HUES48 (cell line): ENCODE measurements around the gene AQP1.

Source experiments
- H3K27ac ChIP-seq: one replicate; pipeline ENCODE4 v1.7.0; 2013; ENCODE audit warnings: low read depth, low read length, inconsistent platforms
- H3K27me3 ChIP-seq: 2 replicates; pipeline ENCODE4 v1.6.1; 2013; ENCODE audit warnings: mild to moderate bottlenecking, low read length; ENCODE audit not compliant: control insufficient read depth, insufficient read depth
- H3K36me3 ChIP-seq: 2 replicates; pipeline ENCODE4 v1.6.1; 2013; ENCODE audit warnings: low read length; ENCODE audit not compliant: control insufficient read depth, insufficient read depth
- H3K4me1 ChIP-seq: 2 replicates; pipeline ENCODE4 v1.6.1; 2013; ENCODE audit warnings: mild to moderate bottlenecking, low read length; ENCODE audit not compliant: control insufficient read depth, insufficient read depth
- H3K4me3 ChIP-seq: 2 replicates; pipeline ENCODE4 v1.5.1; 2013; ENCODE audit warnings: mild to moderate bottlenecking, low read depth, low read length
- H3K9ac ChIP-seq: 2 replicates; pipeline ENCODE4 v1.6.1; 2013; ENCODE audit warnings: mild to moderate bottlenecking, low read depth, low read length, moderate library complexity
- H3K9me3 ChIP-seq: 2 replicates; pipeline ENCODE4 v1.6.1; 2013; ENCODE audit warnings: low read length; ENCODE audit not compliant: control insufficient read depth, insufficient read depth

Gene AQP1

DNA sequence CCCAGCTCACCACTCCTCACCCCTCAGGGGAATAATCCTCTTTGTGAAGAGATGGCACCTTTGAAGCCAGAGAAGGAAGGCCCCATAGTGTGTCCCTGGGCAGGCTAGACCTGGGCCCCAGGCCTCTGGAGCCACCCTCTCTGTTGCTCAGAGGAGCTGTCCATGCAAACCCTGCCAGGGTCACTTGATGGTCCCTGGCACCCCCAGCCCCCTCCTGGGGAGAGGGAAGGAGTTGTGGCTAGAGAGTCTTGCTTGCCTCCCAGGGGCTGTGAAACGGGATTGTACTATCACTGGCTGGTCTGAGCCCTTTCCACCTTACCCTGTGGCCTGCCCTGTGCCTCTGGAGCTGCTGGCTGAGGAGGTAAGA is 57.9 kb downstream of the AQP1 start:
- Histone ChIP-seq H3K9me3 (no peaks in the 10 kb centered on the region), H3K4me1 (no peaks in the 10 kb centered on the region), H3K4me3 (no peak overlapping the region), H3K27ac (no peak overlapping the region), H3K9ac (no peak overlapping the region), H3K36me3 (no peaks in the 10 kb centered on the region), H3K27me3 (no peaks in the 10 kb centered on the region)

DNA sequence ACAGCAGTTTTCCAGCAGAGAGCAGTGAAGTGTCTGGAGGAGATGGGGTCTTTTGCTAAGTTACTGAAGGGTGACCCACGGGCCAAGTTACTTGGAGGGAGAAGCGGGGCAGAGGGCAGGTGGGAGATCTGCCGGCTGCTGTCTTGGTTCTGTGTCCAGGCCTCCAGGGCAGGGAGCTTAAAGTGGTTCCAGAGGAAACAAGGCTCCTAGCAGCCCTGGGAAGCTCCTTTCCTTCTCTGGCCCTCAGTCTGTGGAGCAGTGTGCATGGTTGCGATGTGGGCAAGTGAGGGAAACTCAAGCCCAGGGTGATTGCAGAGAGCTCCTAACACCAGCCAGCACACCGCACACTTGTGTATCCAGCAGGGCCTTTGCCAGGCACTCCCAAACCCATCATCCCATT is 58.4 kb downstream of the AQP1 start:
- no peaks in the 10 kb centered on the region for H3K36me3 ChIP-seq
- H3K27me3 ChIP-seq, result no peaks in the 10 kb centered on the region
- H3K9ac ChIP-seq, result no peak overlapping the region
- no peaks in the 10 kb centered on the region for H3K9me3 ChIP-seq
- H3K4me1 ChIP-seq, result 0 out of 2 replicates have a peak, but pooled peaks cover 2% of the 10 kb centered on the region
- no peak overlapping the region for H3K4me3 ChIP-seq
- H3K27ac ChIP-seq, result no peak overlapping the region

DNA sequence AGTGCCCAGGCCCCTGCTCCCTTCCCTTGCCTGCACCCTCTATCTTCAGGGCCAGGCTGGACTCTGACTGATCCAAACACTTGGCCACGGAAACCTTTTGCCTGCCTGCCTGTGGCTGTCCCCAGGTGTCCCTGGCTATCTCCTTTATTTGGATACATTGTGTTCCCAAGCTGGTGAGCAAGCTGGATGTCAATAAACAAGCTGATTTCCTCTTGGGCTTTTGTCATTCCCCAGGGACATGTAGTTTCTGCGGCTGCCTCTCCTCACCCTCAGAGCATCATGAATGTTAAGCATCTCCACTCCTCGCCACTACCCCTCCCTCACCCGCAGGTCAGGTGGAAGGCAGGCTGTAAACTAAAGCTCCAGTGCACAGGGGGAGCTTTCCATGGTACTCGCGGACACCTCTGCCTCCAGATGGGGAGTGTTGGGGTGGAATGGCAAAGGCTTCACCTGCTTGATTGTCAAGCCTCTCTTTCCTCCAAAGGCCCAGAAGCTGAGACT is 59.0 kb downstream of the AQP1 start:
- Histone ChIP-seq H3K27ac (no peak overlapping the region), H3K27me3 (no peaks in the 10 kb centered on the region), H3K9me3 (no peaks in the 10 kb centered on the region), H3K4me3 (no peak overlapping the region), H3K9ac (no peak overlapping the region), H3K4me1 (0 out of 2 replicates have a peak, but pooled peaks cover 3% of the 10 kb centered on the region), H3K36me3 (no peaks in the 10 kb centered on the region)

DNA sequence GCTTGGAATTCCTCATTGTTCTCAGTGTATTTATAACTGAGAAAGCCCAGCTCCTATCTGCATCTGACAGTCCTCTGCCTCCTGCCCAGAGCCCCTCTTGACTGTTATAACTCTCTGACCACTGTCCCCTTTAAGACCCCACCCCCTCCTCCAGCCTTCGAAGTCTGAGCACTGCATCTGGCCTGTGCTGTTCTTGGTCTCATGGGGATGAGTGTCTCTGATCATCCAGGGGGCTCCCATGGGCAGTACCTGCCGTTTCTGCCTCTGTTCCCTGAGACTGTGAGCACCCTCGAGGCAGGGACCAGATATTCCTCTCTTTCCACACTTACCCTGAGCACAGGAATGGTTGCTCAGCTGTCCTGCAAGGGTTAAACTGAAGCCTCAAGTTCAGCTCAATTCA is 59.8 kb downstream of the AQP1 start:
- Histone ChIP-seq H3K9me3 (no peaks in the 10 kb centered on the region), H3K36me3 (no peaks in the 10 kb centered on the region)

DNA sequence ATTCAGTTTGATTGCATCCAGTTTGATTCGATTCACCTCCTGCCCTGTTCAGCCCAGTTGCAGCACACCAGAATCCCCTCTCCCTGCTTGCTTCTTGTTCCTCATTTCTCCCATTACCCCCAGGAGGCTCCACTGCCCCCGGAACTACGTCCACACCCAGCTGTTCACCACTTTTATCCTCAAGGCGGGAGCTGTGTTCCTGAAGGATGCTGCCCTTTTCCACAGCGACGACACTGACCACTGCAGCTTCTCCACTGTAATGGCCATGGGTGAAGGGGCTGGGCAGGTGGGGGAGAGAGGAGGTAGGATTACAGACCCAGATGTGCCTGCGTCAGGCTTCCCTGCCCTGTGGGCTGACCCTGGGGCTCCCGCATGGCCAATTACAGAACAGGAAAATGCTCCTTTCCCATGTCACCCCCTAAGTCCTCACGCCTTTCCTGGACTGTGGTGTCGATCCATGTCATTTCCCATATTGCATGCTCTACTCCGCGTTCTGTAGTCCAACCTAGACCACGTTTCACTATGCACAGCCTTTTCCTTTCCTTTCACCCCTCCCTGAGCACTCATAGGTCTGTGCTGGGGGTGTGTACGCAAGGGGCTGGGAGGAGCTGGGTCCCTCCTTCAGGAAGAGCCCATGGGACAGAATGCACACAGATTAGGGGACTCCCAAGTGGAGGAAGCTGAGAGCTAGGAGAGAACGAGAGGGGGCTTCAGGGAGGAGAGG is 60.3 kb downstream of the AQP1 start:
- no peak overlapping the region for H3K27ac ChIP-seq
- 0 out of 2 replicates have a peak, but pooled peaks cover 3% of the 10 kb centered on the region for H3K4me1 ChIP-seq
- no peak overlapping the region for H3K9ac ChIP-seq
- no peaks in the 10 kb centered on the region for H3K9me3 ChIP-seq
- H3K27me3 ChIP-seq, result no peaks in the 10 kb centered on the region
- H3K4me3 ChIP-seq, result no peak overlapping the region
- no peaks in the 10 kb centered on the region for H3K36me3 ChIP-seq

More for the DNA sequence above, 59.8 kb downstream of the AQP1 start:
- Histone ChIP-seq H3K27me3 (no peaks in the 10 kb centered on the region), H3K4me3 (no peak overlapping the region), H3K4me1 (0 out of 2 replicates have a peak, but pooled peaks cover 3% of the 10 kb centered on the region), H3K9ac (no peak overlapping the region), H3K27ac (no peak overlapping the region)

DNA sequence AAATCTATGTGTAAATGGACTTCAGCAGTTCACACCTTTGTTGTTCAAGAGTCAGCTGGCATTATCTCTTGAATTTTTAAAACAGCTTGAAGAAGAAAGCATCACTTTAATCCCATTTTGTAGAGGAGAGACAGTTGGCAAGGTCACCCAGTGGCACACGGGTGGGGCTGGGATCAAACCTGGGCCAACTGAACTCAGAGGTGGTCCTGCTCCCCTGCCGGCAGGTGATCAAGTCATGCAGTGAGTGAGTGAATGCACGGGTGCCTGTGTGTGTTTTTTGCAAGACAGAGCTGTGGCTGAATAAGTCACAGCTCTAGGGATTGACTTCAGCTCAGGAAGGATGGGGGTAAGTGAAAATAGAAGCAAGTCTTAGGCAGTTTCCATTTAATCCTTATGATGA is 61.6 kb downstream of the AQP1 start:
- 0 out of 2 replicates have a peak, but pooled peaks cover 3% of the 10 kb centered on the region for H3K4me1 ChIP-seq
- no peak overlapping the region for H3K9ac ChIP-seq
- no peak overlapping the region for H3K27ac ChIP-seq
- no peaks in the 10 kb centered on the region for H3K9me3 ChIP-seq
- no peaks in the 10 kb centered on the region for H3K36me3 ChIP-seq
- H3K4me3 ChIP-seq, result no peak overlapping the region
- no peaks in the 10 kb centered on the region; the same call in 1 of the 2 replicates for H3K27me3 ChIP-seq

DNA sequence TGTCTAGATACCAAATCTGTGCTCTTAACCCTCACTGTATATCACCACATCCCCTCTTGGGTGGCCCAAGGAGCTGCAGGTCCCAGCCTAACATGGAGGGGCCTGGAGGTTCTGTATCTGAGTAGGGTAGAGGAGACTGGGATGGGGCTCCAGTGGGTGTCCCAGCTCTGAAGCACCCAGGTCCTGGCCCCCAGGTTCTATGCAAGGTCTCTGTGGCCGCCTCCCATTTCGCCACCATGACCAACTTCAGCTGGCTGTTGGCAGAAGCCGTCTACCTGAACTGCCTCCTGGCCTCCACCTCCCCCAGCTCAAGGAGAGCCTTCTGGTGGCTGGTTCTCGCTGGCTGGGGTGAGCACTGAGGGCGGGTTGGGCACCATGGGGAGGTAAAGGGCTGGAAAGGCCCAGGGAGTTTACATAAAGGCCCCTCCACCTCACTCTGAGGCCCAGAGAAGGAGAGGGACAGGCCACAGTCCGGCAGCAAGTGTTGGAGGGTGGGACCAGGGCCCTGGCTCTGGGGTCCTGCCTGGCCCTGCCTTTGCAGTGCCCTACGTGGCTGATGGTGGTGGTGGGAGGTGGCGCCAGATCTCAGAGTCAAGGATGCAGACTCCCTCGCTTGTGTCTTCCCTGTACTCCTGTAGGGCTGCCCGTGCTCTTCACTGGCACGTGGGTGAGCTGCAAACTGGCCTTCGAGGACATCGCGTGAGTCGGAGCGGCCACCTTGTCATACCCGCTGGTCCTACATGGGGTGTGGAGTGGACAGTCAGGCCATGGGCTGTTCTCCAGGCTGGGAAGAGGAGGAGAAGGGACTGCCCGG is 62.3 kb downstream of the AQP1 start:
- Histone ChIP-seq H3K4me3 (no peak overlapping the region), H3K4me1 (0 out of 2 replicates have a peak, but pooled peaks cover 3% of the 10 kb centered on the region), H3K9me3 (no peaks in the 10 kb centered on the region), H3K9ac (no peak overlapping the region), H3K27me3 (no peaks in the 10 kb centered on the region; the same call in 1 of the 2 replicates), H3K36me3 (no peaks in the 10 kb centered on the region), H3K27ac (no peak overlapping the region)

DNA sequence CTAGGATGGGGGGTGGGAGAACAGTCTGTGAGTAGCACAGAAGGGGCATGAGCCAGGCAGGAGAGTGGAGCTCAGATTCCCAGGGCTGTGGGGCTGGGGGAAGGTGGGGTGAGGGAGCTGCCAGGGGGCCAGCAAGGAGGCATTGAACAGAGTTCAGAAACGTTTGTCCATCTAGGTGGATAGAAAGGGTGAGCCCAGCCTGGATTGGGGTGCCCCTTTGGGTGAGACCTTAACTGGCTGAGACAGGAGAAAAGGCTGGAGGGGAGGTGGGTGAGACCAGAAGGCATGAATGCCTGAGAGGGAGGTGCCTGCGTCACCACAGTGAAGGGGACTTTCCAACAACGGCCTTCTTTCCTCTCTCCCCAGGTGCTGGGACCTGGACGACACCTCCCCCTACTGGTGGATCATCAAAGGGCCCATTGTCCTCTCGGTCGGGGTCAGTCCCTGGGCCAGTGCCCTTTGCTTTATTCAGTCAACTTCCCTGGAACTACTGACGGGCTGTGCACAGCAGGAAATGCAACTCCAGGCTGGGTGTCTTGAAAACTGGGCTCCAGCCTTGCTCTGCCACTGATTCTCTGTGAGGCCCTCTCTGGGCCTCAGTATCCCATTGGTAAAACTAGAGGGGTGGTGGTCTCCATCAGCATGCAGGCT is 63.1 kb downstream of the AQP1 start:
- no peak overlapping the region for H3K27ac ChIP-seq
- no peak overlapping the region for H3K4me3 ChIP-seq
- H3K27me3 ChIP-seq, result no peaks in the 10 kb centered on the region; the same call in 1 of the 2 replicates
- 0 out of 2 replicates have a peak, but pooled peaks cover 3% of the 10 kb centered on the region for H3K4me1 ChIP-seq
- H3K9me3 ChIP-seq, result no peaks in the 10 kb centered on the region
- no peaks in the 10 kb centered on the region for H3K36me3 ChIP-seq
- no peak overlapping the region for H3K9ac ChIP-seq
